GM23338 (cell line): Measurements from ENCODE around the gene LMAN1L. TPM values are rescaled to one million over a fixed set of nuclear protein-coding genes. Genes with fewer than 3 reads are reported as not detected.

Experiments
- ATAC-seq: fragments of 200-7000 bp; cut with Tn5 transposase; 3 replicates; pipeline ENCODE4 v1.9.1; 2020
- DNase-seq: peaks from one replicate; pipeline ENCODE4 v3.0.0-alpha.2; 2015; ENCODE audit warnings: low spot score
- H2AFZ ChIP-seq: fragments of 200-600 bp; sonication (generic); 2 replicates; pipeline ENCODE4 v1.8.0; 2016; ENCODE audit warnings: antibody characterized with exemption, mild to moderate bottlenecking, moderate library complexity
- H3F3A ChIP-seq: fragments of 200-600 bp; sonication (generic); replicated peaks from 2 replicates; pipeline ENCODE4 v1.8.0; 2017; ENCODE audit warnings: antibody characterized with exemption, mixed run types, low read depth
- H3K27ac ChIP-seq: fragments of 200-600 bp; sonication (generic); 2 replicates; pipeline ENCODE4 v1.6.1; 2016; ENCODE audit warnings: low read depth
- H3K27me3 ChIP-seq: fragments of 200-600 bp; sonication (generic); 2 replicates; pipeline ENCODE4 v1.8.0; 2016; ENCODE audit warnings: mild to moderate bottlenecking, mixed run types, moderate library complexity; ENCODE audit not compliant: insufficient read depth
- H3K36me3 ChIP-seq: fragments of 200-600 bp; sonication (generic); 2 replicates; pipeline ENCODE4 v1.8.0; 2016; ENCODE audit warnings: mild to moderate bottlenecking; ENCODE audit not compliant: insufficient read depth
- H3K4me1 ChIP-seq: fragments of 200-600 bp; sonication (generic); 2 replicates; pipeline ENCODE4 v1.8.0; 2016; ENCODE audit warnings: mild to moderate bottlenecking, moderate library complexity; ENCODE audit not compliant: insufficient read depth
- H3K4me2 ChIP-seq: fragments of 200-600 bp; sonication (generic); 2 replicates; pipeline ENCODE4 v1.7.1; 2017; ENCODE audit warnings: mixed run types
- H3K4me3 ChIP-seq: fragments of 200-600 bp; sonication (generic); 2 replicates; pipeline ENCODE4 v1.6.1; 2016; ENCODE audit warnings: mixed run types
- H3K79me2 ChIP-seq: fragments of 200-600 bp; sonication (generic); replicated peaks from 2 replicates; pipeline ENCODE4 v1.8.0; 2017; ENCODE audit warnings: mild to moderate bottlenecking; ENCODE audit not compliant: insufficient read depth
- H3K9me2 ChIP-seq: fragments of 200-600 bp; sonication (generic); 2 replicates; pipeline ENCODE4 v1.8.0; 2017; ENCODE audit not compliant: insufficient read depth
- H4K20me1 ChIP-seq: fragments of 200-600 bp; sonication (generic); replicated peaks from 2 replicates; pipeline ENCODE4 v1.8.0; 2017; ENCODE audit warnings: mild to moderate bottlenecking; ENCODE audit not compliant: insufficient read depth
- H3K27ac Mint-ChIP-seq: 2 replicates; pipeline ENCODE4 v1.8.0; 2020; ENCODE audit warnings: inconsistent platforms, mild to moderate bottlenecking, moderate library complexity, mixed read lengths
- H3K27me3 Mint-ChIP-seq: 3 replicates; pipeline ENCODE4 v1.8.0; 2022; ENCODE audit warnings: low read depth, mild to moderate bottlenecking, moderate library complexity, mixed read lengths, inconsistent platforms; ENCODE audit not compliant: insufficient read depth, poor library complexity
- H3K36me3 Mint-ChIP-seq: 3 replicates; pipeline ENCODE4 v1.8.0; 2021; ENCODE audit warnings: low read depth, mild to moderate bottlenecking, inconsistent platforms, moderate library complexity, mixed read lengths
- H3K4me1 Mint-ChIP-seq: 3 replicates; pipeline ENCODE4 v1.8.0; 2020; ENCODE audit warnings: mild to moderate bottlenecking, inconsistent platforms, mixed read lengths
- H3K4me3 Mint-ChIP-seq: 3 replicates; pipeline ENCODE4 v1.8.0; 2021; ENCODE audit warnings: moderate library complexity, mild to moderate bottlenecking, inconsistent platforms, mixed read lengths
- H3K9me3 Mint-ChIP-seq: 3 replicates; pipeline ENCODE4 v1.8.0; 2020; ENCODE audit warnings: moderate library complexity, mild to moderate bottlenecking, inconsistent platforms, mixed read lengths
- CTCF ChIP-seq, 2 experiments: fragments of 200-600 bp in 1 of 2; sonication (generic) in 1 of 2; conservative IDR thresholded peaks; 2 replicates each; pipeline versions ENCODE4 v1.5.1 to v1.6.1; 2016 to 2017; ENCODE audit warnings: antibody characterized with exemption in 2 of 2, low read depth in 2 of 2, mild to moderate bottlenecking in 2 of 2, moderate library complexity in 1 of 2
- JUNB ChIP-seq: IDR thresholded peaks from one replicate; pipeline ENCODE4 v1.6.1; 2016; ENCODE audit warnings: antibody characterized with exemption; ENCODE audit not compliant: unreplicated experiment
- STAT1 ChIP-seq: IDR thresholded peaks from one replicate; pipeline ENCODE4 v1.6.1; 2016; ENCODE audit warnings: antibody characterized with exemption; ENCODE audit not compliant: unreplicated experiment
- ZNF331 ChIP-seq: fragments of 250-450 bp; sonication (Bioruptor Pico); IDR thresholded peaks from 2 replicates; pipeline ENCODE4 v1.5.0; 2020; ENCODE audit warnings: low read depth, mild to moderate bottlenecking, moderate library complexity
- ZNF462 ChIP-seq: fragments of 250-450 bp; sonication (Bioruptor Pico); IDR thresholded peaks from 2 replicates; pipeline ENCODE4 v1.5.0; 2020; ENCODE audit warnings: mild to moderate bottlenecking, moderate library complexity
- polyA plus RNA-seq: library from polyadenylated mRNA; unstranded; fragments of >200 nt; fragmentation: Nextera tagmentation; extraction: Ambion mirVana; gene quantifications from 2 replicates; pipeline ENCODE4 v1.2.1, GENCODE V29; 2016
- total RNA-seq: library from RNA; depleted of rRNA; stranded (reverse); fragments of >200 nt; shearing (Covaris generic); gene quantifications from 2 replicates; pipeline ENCODE4 v1.2.3, GENCODE V29; 2014

Gene LMAN1L
- total and polyA plus RNA-seq, 2 experiments from 2014 or later, result not detected

- H3K4me3 ChIP-seq, result no peak overlapping the region
- H3K4me1 ChIP-seq, result peaks cover 16% of the 10 kb centered on the region
- H3K36me3 Mint-ChIP-seq, result no peaks in the 10 kb centered on the region
- no peak for TF ChIP-seq ZNF331
- TF ChIP-seq STAT1, result no peak
- TF ChIP-seq ZNF462 (CRISPR knock-in tag), result no peak
- no peak for TF ChIP-seq JUNB
- peak in 1 of 2 experiments; percentile 50; a peak in 2 of 4 replicates for TF ChIP-seq CTCF (conservative IDR thresholded peaks at IDR 0.05; ENCODE audit: low read depth in 2 of 2)
- peaks cover 3% of the 10 kb centered on the region for H3F3A ChIP-seq
- no peak overlapping the region for H2AFZ ChIP-seq
- no peak overlapping the region for H3K4me3 Mint-ChIP-seq
- no peaks in the 10 kb centered on the region for H3K36me3 ChIP-seq
- no peak overlapping the region for H3K27ac ChIP-seq
- H3K79me2 ChIP-seq, result peaks cover 16% of the 10 kb centered on the region
- H3K27me3 Mint-ChIP-seq, result peaks cover 20% of the 10 kb centered on the region
- H4K20me1 ChIP-seq, result peaks cover 38% of the 10 kb centered on the region
- peak; percentile 18 for ATAC-seq
- DNase-seq, result peak; percentile 36
- H3K27me3 ChIP-seq, result no peaks in the 10 kb centered on the region
- H3K4me1 Mint-ChIP-seq, result peaks cover 21% of the 10 kb centered on the region
- no peaks in the 10 kb centered on the region for H3K9me3 Mint-ChIP-seq
- H3K9me2 ChIP-seq, result no peaks in the 10 kb centered on the region
- H3K4me2 ChIP-seq, result no peak overlapping the region
- no peak overlapping the region for H3K27ac Mint-ChIP-seq
These were observed 19.3 kb upstream of the LMAN1L start for GRCh38 chr15:74793135-74794028.
